GM13977 (cell line): ENCODE measurements around the gene TENM3.

Experiments used
- DNase-seq: peaks from one replicate; pipeline ENCODE4 v3.0.0; 2012; ENCODE audit warnings: low spot score
- CTCF ChIP-seq: IDR thresholded peaks from 2 replicates; pipeline ENCODE4 v1.5.1; 2012; ENCODE audit warnings: mild to moderate bottlenecking, control low read depth; ENCODE audit not compliant: insufficient read depth; ENCODE audit errors: extremely low read depth, missing control alignments
- in situ Hi-C: fragments of 300-500 bp; cut with MboI; formaldehyde crosslinking; loops from one replicate; pipeline ENCODE4 v1.12.0; 2022; ENCODE audit warnings: low sequenced_read_pairs, low pct_unique_long_range_greater_than_20kb, mixed read lengths, inconsistent platforms; ENCODE audit not compliant: unreplicated experiment

TENM3 gene

GRCh38 chr4:182766857-182767250 is 523.7 kb downstream of the TENM3 start:
- no peak for TF ChIP-seq CTCF
- in situ Hi-C loops, result no loop called here
- DNase-seq, result peak; percentile 1

GRCh38 chr4:182768838-182769237 is 525.6 kb downstream of the TENM3 start:
- no peak for TF ChIP-seq CTCF
- no peak for DNase-seq
- in situ Hi-C loops, result no loop called here

GRCh38 chr4:182770259-182770995 is 527.2 kb downstream of the TENM3 start:
- TF ChIP-seq CTCF, result no peak
- DNase-seq, result no peak
- in situ Hi-C loops, result no loop called here

GRCh38 chr4:182770996-182771514 is 527.9 kb downstream of the TENM3 start:
- in situ Hi-C loops, result no loop called here
- TF ChIP-seq CTCF, result no peak
- no peak for DNase-seq

GRCh38 chr4:182775075-182775474 is 531.9 kb downstream of the TENM3 start:
- no peak for TF ChIP-seq CTCF
- in situ Hi-C loops, result no loop called here
- DNase-seq, result no peak

- TF ChIP-seq CTCF, result no peak
- DNase-seq, result no peak
- in situ Hi-C loops, result no loop called here
Measured at GRCh38 chr4:182776376-182777105, 533.3 kb downstream of the TENM3 start.
